Adrenal gland (tissue), 5 donors: ENCODE results near the gene BCL2A1.

ENCODE experiments used
- POLR2A ChIP-seq, 2 donors: fragments of 450-650 bp; IDR thresholded peaks; one replicate each; pipeline ENCODE4 v1.6.1; 2017; ENCODE audit warnings: antibody characterized with exemption in 2 of 2, mild to moderate bottlenecking in 2 of 2, moderate library complexity in 1 of 2
- TF ChIP-seq, protein P1 (sequence below), 6 experiments: fragments of 450-650 bp in 4 of 6; fragments of 200-600 bp in 2 of 6; sonication (generic) in 1 of 6; IDR thresholded peaks; 1 replicate in 5 of 6; 2 replicates in 1 of 6; pipeline versions ENCODE4 v1.5.1 to v1.8.0; 2016 to 2021; ENCODE audit warnings: antibody characterized with exemption in 6 of 6, mild to moderate bottlenecking in 2 of 6, moderate library complexity in 1 of 6
- donor health status: DM: no; HTN: no; CAD: no.

DNA sequence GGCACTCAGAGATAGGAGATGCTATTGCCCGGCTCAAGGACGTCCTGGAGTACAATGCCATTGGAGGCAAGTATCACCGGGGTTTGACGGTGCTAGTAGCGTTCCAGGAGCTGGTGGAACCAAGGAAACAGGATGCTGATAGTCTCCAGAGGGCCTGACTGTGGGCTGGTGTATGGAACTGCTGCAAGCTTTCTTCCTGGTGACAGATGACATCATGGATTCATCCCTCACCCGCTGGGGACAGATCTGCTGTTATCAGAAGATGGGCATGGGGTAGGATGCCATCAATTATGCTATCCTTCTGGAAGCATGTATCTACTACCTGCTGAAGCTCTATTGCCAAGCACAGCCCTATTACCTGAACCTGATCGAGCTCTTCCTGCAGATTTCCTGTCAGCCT is 26.4 kb downstream of the BCL2A1 start:
- no peak for TF ChIP-seq POLR2A (IDR thresholded peaks at IDR 0.05)
- TF ChIP-seq, protein P1, sequence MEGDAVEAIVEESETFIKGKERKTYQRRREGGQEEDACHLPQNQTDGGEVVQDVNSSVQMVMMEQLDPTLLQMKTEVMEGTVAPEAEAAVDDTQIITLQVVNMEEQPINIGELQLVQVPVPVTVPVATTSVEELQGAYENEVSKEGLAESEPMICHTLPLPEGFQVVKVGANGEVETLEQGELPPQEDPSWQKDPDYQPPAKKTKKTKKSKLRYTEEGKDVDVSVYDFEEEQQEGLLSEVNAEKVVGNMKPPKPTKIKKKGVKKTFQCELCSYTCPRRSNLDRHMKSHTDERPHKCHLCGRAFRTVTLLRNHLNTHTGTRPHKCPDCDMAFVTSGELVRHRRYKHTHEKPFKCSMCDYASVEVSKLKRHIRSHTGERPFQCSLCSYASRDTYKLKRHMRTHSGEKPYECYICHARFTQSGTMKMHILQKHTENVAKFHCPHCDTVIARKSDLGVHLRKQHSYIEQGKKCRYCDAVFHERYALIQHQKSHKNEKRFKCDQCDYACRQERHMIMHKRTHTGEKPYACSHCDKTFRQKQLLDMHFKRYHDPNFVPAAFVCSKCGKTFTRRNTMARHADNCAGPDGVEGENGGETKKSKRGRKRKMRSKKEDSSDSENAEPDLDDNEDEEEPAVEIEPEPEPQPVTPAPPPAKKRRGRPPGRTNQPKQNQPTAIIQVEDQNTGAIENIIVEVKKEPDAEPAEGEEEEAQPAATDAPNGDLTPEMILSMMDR (IDR thresholded peaks at IDR 0.05), result no peak
